Measurements from ENCODE around the gene VPS16.

GRCh38 chr20:2846698-2847097, 6.2 kb downstream of the VPS16 start:
- TF ChIP-seq CTCF (IDR thresholded peaks at IDR 0.05): no peak
- TF ChIP-seq POLR2A (IDR thresholded peaks at IDR 0.05): no peak
